GM11168 (cell line): ENCODE results near the gene NLGN1.

Experiments used
- in situ Hi-C: fragments of 300-500 bp; cut with MboI; formaldehyde crosslinking; loops from one replicate; pipeline ENCODE4 v1.12.0; 2022; ENCODE audit warnings: low sequenced_read_pairs; ENCODE audit not compliant: unreplicated experiment

The NLGN1 gene

DNA sequence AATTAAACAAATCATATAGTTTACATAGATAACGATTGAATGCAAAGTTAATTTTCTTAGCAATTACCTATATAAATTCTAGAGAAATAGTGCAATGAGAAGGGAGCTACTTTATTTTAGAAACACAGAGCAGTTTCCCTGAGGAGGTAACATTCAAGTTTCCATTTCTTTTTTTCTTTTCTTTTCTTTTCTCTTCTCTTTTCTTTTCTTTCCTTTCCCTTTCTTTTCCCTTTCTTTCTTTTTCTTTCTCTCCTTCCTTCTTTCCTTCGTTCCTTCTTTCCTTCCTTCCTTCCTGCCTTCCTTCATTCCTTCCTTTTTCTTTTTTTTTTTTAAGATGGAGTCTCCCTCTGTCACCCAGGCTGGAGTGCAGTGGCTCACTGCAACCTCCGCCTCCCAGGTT is 417.3 kb downstream of the NLGN1 start:
- in situ Hi-C loops: no loop called here

DNA sequence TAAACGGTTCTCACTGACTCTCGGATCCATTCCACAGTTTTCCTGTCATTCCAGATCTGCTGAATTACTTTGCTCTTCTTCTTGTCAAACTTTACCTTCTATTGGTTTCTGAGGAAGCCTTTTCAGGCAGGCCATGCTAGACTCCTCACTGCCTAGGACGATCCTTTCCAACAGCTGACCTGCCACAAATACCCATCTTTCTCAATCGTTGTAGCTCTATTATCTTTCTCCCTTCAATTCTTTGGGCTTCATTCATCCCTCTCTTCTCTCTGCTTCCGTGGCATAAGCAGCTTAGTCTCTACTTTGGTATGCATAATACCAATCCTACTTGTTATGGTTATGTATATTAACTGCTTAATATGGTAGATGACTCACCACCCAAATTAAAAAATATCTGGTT is 421.8 kb downstream of the NLGN1 start:
- in situ Hi-C loops: no loop called here

DNA sequence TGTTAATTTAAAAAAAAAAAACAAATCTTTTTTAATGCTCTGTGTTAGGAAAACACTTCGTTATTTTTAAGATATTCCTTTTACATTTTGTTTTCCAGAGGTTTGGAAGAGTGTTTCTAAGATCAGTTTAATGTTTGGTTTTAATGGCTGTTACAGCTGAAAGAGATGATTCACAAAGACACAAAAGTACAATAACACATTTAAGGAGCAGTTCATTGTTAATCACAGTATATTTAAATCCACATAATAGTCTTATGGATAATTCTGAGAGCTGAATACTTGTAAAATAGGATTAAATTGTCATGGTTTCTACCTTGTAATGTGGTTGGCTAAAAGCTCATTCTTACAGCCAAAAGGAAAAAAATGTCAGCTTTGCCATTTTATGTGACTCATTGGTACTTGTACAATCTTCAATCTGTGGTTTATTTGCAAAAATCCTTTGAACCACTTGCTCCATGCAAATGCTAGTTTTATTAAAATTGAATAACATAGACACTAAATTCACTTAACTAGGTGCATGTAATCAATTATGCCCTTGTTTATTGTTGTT is 426.4 kb downstream of the NLGN1 start:
- in situ Hi-C loops: no loop called here

DNA sequence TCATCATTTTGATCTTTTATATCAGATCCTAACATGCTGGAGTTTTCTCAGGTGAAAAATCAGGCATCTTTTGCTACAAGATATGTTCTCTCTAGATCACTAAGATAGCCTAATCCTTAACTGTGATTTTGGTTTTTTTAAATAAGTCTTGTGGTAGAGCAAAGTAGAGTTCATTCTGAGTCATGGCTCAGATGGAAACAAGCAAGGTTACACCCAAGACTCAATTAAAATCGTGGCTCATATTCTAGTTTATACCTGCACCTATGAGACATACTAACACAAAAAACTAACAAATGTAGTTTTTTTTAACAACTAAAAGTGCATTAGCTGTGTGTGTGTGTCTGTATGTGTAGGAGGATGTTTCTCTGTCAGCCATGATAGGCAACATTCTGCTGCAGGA is 428.2 kb downstream of the NLGN1 start:
- in situ Hi-C loops: no loop called here

DNA sequence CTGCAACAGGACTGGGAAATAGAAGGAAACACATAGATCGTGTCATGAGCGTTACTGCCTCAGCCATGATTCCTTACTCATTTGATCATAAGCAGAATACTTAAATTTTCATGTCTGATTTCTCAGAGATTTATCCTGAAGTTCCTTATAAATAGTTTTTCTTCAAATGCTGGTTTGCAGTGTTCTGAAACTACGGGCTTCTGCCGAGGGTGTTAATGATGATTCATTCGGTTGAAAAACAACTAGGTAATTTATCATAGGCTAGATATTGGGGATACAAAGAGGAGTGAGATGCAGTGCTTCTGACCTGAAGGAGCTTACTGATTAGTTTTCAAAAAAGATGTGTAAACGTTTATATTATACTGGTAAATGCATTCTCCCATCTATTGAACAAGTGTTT is 428.9 kb downstream of the NLGN1 start:
- in situ Hi-C loops: no loop called here

DNA sequence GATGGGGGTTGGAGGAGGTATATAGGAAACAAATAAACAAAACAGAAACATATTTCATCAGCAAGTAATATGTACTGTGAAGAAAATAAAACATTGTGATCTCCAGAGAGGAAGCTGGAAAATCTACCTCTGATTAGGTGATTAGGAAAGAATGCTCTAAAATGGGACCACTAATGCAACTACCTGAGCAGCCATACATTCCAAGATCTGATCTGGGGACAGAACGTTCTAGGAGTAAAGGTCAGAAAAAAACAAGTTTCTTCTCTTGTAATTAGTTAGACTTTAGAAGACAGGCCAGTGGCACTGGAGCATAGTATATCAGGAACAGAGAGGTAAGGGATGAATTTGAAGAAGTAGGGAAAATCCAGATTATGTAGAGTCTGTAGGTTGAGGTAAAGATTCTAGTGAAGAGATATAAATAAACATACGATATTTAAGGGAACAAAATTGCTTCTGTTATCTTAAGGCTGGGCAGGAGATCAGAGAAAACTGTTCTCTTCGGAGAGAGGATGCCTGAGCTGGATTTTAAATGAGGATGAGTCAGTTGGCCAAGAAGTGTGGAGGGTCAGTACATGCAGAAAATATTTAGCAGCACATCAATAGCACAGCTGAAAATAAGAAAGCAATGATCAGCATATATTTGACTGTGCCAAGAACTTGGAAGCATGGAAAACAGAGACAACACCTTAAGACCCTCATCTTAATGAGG is 429.5 kb downstream of the NLGN1 start:
- in situ Hi-C loops: no loop called here

DNA sequence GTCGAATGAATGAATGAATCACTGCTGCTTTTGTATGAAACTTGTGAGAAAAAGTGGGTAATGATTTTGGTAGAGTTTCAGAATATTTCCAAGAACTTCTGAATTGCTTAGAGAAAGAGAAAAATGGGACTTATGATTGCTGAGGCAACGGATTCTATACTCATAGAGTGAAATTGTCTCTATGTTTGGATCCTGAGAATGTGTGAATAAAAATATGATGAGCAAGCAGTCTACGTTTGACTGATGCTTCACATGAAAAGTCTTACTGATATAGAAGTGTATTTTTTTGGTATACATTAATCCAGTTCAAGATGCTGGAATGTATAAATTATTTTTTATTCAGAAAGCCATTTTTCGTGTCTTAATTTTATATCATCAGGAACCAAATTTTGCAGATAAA is 441.1 kb downstream of the NLGN1 start:
- in situ Hi-C loops: no loop called here

DNA sequence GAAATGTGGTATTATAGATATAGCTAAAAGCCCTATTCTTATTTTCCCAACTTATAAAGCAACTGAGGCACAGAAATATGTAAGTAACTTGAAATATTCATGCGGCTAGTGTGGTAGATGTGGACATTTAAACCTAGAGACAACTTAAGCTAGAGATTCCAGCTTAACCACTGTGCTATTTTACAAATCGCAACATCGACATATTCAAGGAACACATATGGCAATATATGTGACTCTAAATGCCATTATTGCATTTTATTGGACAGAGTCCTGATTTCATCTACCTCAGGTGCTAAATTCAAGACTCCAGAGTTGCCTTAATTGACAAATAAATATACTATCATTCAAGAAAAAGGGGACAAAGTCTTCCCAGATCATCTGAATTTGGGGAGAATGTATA is 442.3 kb downstream of the NLGN1 start:
- in situ Hi-C loops: no loop called here

DNA sequence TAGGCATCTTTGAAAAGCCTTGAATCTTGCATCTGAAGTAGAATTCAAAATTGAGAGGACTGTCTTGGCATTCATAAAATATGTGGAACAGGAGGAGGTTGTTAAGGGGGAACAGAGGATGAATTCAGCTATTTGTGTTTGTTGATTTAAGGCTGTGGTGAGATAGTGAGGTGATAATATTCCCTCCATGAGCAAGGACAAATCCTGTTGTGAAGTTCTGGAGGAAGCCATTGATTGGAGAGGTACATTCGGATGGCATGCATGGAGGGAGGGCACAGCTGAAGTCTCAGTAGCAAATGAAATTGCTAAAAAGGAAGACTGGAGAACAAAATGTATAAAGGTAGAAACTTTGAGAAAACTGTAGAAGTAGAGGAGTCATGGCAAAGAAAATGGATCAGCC is 443.8 kb downstream of the NLGN1 start:
- in situ Hi-C loops: no loop called here

DNA sequence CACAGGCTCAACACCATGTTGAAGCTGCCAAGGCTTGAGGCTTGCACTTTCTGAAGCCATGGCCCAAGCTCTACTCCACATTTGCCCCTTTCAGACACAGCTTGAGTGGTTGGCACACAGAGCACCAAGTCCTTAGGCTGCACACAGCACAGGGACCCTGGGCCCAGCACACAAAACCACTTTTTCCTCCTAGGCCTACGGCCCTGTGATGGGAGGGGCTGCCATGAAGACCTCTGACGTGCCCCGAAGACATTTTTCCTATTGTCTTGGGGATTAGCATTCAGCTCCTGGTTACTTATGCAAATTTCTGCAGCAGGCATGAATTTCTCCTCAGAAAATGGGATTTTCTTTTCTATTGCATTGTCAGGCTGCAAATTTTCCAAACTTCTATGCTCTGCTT is 445.5 kb downstream of the NLGN1 start:
- in situ Hi-C loops: no loop called here

DNA sequence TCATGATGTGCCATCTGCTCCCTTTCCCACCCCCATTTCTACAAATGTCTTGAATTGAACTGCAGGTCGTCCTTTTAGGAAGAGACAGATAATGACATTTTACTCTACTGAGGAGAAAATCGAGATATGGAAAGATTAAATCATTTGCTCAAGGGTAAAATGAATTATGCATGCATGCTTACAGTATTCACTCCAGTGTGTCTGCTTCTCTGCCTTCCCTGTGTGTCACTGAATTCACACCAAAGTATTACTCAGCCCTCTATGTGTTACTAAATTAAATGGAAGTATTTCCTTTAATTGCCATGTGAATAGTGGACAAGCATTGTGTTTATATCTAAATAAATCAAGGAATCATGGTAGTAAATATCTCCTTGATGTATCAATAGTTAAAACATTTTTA is 449.0 kb downstream of the NLGN1 start:
- in situ Hi-C loops: no loop called here

DNA sequence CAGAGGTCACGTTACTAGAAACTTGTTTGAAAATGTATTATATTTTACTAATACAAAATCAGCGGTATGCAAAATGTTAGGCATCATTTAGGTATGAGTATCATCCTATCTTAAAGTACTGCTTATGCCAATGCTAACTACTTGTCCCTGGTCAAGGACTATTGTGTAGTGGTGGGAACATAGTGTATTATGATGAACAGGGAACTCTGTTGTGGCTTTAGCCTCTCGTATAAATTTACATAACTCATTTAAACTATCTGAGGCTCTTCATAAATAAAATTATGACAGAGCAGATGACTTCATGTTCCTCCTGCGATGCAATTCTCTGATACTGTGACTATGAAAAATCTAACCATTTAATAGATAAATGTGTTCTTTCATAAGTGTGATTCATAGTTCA is 451.9 kb downstream of the NLGN1 start:
- in situ Hi-C loops: no loop called here

DNA sequence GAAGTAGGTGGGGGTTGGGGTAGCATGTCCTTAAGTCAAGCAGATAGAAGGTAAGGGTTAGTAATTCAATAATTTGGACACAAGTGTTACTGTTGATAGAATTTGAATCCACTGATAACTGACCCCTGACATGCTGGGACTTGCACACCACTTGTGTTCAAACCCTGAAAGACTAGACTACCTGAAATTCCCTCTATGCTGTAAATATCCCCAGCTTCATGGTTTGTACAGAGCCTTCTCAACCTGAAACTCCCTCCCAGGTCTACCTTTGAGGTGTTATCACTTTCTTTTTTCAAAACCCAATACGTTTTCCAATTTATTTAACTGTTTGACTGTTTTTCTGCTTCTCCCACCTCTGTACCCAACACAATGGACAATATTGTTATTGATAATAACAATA is 459.6 kb downstream of the NLGN1 start:
- in situ Hi-C loops: no loop called here

DNA sequence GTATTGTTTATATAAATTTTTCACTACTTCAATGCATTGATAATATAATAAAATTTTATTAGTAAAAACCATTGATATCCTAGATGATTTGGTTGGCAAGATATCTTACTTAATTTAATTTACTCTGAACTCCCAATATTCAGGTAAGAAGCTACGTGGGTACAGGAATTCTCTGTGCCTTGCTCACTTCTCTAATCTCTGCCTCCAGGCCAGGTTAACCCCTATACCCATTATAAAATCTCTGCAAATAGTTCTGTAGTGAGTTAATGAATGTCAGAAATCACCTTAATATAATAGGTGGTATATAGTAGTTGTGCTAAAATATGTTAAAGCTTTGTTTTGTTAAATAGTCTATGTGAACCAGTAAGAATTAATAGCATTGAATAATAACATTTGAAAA is 465.2 kb downstream of the NLGN1 start:
- in situ Hi-C loops: no loop called here

DNA sequence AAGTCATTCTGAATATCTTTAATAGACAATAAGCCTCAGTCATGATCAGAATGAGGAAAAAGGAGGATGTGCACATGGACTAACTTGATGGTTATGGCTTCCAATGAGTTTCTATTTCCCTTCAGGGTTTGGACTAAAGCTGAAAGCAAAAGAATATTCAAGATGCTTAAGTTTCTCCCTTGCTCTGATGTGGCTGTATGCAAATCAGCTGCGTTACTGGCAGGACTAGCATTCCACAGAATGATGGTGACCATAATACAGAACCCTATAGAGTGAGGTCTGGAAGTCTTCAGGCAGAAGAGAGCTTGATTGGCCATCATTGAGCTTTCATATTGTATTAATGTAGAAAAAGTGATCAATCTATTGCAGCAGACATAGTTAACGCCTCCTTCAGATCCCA is 466.0 kb downstream of the NLGN1 start:
- in situ Hi-C loops: no loop called here

DNA sequence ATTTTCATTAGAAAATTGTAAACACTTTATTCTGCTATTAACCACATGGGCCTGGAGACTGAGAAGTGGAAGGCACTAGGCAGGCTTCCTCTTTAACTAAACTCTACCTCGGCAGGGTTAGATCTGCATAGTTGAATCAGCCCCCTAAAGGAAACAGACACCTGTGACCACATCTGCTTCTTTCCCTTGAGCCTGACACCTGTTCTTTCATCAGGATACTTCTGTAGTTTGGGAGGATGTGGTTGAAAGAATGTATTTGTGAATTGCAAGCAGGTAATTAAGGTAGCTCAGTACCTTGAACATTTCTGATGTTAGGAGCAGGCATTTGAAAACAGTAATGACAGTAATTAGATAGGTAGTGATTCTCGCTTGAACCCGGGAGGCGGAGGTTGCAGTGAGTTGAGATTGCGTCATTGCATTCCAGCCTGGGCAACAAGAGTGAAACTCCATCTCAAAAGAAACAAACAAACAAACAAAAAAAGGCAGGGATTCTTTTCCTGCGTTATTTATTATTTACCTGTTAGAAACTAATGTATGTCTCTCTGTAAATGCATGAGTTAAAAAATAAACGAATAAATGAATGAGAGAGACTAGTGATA is 468.5 kb downstream of the NLGN1 start:
- in situ Hi-C loops: no loop called here

DNA sequence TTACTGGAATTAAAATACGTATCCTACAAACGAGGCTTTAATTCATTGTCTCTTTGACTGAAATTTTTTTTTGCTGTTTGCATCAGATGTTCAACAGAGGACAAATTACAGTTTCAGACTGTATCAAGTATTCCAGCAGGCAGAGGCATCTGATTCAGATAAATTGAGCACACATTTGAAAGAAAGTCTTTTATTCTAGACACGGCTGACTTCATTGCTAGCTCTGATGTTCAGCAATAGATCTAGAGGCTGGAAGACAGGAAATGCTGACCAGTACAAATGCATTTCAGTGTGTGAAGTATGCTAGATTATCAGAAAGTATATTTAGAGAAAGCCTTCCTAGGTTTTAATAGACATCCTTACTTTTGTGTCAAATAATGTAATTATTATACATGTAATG is 472.2 kb downstream of the NLGN1 start:
- in situ Hi-C loops: no loop called here

DNA sequence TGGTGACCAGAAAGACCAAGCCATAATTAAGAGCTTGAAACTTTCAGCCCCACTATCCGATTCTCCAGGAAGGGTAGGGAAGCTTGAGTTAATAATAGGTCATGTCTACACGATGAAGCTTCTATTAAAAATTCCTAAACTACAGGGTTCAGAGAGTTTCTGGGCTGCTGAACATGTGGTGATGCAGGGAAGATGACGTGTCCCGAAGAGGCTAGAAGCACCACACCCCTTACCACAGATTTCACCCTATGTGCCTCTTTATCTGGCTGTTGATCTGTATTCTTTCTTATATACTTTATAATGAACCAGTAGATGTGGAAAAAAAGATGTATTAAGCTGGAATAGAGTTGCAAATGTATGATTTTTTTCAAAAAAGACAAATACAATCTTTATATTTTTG is 473.4 kb downstream of the NLGN1 start:
- in situ Hi-C loops: no loop called here

DNA sequence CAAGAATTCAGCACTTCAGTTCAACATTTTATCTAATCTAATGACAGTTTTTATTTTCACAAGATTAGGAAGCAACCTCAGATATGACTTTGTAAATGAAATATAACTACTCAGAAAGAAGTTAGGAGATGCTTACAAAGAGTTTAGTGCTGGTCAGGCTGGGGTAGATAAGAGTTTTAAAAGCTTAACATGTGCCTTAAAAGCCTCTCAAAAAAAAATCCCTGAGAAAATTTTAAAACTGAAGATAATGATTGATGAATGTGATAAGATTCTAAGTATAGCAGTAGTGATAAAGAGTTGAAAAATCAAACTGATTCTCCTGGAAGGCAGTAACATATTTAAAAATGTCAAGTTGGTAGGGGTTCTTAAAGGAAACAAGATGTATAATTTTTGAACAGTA is 478.2 kb downstream of the NLGN1 start:
- in situ Hi-C loops: no loop called here

DNA sequence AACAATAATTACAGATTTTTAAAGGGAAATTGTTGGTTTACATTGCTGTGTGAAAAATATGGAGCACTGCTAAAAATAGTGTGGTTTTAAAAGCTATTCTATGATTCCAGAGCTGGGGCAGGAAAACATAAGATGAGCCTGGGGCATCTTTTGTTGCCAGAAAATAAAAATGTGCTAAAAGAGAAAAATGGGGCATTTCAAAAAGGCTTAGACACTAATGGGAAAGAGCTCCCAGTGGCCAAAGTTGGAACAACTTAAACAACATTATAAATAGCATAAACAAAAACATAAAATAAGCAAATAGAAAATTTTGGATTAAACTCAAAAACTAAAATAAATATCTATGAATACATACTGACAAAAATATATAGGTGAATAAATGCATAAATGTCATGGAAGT is 478.9 kb downstream of the NLGN1 start:
- in situ Hi-C loops: no loop called here

DNA sequence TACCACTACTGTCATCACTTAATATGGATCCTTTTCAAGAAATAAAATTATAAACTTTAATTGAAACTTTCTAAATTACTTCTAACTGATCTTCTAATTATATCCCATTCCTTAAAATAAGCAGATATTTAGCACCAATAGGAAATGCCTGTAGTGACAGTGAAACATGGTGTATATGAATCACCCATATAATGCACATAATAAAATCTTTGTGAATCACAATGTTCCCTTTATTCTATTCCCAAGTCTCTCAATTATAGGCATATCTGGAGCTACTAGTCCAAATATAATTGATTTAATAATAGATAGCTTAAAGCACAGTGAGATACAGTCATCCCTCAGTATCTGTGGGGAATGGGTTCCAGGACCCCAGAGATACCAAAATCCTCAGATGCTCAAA is 490.3 kb downstream of the NLGN1 start:
- in situ Hi-C loops: no loop called here

DNA sequence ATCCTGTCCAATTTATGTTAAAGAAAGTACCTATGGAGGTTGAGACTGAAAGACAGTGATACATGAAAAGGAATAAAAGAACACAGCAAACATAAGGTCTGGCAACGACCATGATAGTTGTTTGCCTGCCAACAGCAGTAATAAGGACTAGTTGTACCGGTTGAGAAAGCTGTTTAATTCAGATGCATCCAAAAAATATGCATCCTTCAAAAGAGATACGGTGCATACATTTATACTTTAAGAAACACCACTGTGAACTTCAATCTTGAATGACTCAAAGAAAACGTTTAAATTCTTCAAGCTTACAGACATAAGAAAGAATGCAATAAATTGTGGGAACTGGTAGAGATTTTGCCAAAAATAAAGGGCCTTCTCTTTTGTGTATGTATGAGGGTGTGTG is 492.1 kb downstream of the NLGN1 start:
- in situ Hi-C loops: no loop called here
